GM19372 (cell line): ENCODE data around the gene FAM151A.

ENCODE experiments used
- ATAC-seq: cut with Tn5 transposase; IDR thresholded peaks from one replicate; pipeline ENCODE4 v1.9.1; 2021; ENCODE audit warnings: mild to moderate bottlenecking, low read depth, moderate library complexity; ENCODE audit not compliant: unreplicated experiment

Gene FAM151A

DNA sequence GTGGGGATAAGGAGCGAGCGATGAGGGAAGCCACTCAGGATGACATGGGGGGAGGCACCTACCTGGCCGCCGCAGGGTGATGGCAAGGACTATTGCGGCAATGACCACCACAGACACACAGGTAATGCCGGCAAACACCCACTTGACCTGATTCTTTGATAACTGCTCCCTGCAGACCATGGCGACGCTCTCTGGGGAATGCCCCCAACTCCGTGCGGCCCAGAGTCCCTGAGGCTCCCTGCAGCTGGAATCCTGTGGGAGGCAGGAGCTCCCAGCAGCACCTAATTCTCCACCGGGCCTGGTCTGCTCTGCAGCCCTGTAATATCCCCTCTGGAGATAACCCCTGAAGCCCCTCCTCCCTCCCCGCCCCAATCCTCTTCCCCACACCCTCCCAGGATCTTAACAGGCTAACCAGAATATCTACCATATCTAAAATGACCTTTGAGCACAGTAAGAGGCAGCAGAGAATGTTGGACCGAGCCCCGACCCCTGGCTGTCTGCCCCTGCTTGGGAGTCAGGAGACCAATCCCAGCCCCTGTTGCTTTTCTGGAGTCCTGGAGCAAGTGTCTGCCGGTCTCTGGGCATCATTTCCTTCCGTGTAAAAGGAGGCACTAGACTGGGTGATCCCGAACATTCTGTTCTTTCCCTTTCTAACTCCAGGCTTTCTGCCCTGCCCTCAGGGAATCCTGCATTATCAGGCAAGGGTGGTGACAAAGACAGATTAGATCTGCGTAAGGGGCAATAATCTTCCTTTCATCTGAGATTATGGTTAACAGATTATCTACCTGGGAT is at the start of gene FAM151A:
Gene FAM151A, minus strand, starts transcription at position 310 of the 792 bp plus-strand sequence. Its CDS starts 130 bp downstream, at position 180.
- no peak for ATAC-seq

DNA sequence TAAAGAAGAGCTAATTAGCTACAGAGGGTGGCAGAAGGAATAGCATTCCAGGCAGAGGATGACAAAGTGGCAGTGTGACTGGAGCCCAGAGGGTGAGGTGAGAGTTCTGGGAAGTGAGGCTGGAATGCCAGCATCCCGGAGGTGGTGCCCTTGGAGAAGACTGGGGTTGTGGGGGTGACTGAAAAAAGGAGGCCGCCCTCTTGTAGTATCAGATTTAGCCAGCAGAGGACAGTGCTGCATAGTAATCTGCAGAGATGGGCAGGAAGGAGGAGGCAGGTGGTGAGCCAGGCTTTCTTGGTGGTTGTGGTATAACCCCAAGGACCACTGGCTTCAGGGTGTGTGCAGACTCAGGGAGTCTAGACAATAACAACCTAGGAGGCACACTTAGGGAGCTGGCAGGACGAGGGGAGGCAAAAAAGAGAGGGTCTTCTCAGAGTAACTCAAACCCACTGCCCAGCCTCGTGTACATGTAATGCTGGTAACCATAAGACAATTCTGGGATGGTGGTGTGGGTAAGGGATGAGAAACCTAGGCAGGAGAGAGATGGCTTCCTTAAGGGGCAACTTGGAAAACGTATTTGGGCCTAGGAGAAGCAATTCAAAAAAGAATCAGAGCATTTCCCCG is 48.8 kb upstream of the FAM151A start:
- no peak for ATAC-seq

DNA sequence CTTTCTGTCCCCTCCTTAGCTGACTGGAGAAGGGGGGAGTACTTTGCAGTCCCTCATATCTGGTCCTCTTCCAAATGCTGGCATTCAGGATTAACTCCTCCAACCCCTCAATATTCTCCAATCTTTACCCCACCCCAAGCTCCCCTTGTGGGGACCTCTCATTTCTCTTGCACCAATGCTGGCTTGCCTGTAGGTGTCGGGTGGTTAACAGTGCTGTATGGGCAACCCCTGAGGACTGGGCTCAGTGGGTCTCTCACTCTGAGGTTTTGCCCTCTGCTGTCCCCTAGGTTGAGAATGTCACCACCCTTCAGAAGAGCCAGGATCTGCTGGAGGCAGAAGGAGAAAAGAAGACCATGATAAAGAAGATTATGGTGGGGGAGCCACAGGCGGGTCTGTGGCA is 45.2 kb upstream of the FAM151A start:
- ATAC-seq: no peak

DNA sequence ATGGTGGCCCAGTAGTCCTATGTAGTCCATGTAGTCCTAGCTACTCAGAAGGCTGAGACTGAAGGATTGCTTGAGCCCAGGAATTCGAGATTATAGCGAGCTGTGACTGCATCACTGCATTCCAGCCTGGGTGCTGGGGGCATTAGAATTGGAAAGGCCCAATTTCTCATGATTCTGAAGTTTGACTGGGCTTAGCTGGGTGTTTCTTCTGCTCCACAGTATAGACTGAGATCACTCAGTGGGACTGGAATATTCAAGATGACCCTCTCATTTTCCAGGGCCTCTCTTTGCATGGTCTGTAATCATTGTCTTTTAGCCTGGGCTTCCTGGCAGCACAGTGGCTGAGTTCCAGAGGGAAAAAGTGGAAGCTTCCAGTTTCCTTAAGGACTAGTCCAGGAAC is 44.5 kb upstream of the FAM151A start:
- no peak for ATAC-seq

DNA sequence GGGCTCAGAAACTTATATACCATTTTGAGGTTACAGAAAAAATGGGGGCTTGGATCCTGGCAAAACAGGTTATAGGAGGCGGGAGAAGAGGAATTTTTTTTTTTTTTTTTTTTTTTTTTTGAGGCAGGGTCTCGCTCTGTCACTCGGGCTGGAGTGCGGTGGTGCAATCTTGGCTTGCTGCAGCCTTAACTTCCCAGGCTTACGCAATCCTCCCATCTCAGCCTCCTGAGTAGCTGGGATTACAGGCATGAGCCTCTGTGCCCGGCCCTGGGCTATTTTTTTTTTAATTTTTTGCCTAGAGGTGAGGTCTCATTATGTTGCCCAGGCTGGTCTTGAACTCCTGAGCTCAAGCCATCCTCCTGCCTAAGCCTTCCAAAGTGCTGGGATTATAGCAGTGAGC is 43.0 kb upstream of the FAM151A start:
- ATAC-seq: no peak

DNA sequence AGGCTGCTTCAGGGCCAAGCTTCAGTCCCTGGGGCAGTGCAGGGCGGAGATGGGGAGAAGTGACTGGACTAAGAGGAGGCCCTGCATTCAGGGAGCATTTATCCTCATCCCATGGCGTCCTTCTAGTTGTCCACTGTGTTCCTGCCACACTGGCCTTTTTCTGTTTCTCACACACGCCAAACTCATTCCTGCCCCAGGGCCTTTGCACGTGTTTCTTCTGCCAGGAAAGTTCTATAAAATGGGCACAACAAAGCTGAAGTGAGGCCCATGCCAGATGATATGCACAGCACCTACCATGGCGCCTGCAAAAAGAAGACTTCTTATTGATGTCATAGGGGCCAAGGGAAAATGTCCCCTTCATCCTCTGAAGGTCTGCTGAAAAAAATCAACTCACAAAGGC is 42.5 kb upstream of the FAM151A start:
- ATAC-seq: no peak

DNA sequence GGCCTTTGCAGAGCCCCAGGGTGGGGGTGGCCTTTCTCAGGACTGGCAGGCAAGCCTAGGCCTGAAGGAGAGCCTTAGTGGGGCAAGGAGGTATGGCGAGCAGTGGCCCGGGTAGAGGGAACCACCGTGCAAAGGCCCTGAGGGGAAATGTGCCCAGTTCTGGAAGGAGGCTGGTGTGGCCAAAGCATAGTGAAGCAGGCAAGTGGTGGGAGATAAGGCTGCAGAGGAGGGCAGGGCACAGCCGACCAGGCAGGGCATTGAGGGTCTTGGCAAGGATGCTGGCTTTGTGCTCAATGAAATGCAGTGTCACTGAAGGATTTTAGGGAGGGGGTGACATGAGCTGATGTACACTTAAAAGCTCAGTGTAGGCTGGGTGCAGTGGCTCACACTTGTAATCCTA is 41.0 kb upstream of the FAM151A start:
- no peak for ATAC-seq

DNA sequence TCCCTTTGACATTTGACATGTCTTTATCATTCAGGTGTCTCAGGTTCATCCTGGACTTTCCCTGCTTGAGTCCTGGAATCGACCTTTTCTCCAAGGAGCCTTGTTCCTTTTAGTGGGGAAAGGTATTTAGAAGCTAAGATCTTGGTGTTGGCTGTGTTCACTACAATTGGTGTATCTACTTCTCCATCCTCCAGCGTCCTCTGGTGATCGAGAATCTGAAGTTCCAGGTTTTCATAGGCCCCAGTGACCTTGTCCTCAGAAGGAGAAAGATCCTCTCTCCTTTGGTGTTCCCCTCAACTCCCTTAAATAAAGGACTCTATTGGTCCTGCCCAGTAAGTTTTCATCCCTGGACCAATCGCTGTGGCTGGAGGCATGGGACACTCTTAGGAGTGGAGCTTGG is 40.4 kb upstream of the FAM151A start:
- no peak for ATAC-seq

DNA sequence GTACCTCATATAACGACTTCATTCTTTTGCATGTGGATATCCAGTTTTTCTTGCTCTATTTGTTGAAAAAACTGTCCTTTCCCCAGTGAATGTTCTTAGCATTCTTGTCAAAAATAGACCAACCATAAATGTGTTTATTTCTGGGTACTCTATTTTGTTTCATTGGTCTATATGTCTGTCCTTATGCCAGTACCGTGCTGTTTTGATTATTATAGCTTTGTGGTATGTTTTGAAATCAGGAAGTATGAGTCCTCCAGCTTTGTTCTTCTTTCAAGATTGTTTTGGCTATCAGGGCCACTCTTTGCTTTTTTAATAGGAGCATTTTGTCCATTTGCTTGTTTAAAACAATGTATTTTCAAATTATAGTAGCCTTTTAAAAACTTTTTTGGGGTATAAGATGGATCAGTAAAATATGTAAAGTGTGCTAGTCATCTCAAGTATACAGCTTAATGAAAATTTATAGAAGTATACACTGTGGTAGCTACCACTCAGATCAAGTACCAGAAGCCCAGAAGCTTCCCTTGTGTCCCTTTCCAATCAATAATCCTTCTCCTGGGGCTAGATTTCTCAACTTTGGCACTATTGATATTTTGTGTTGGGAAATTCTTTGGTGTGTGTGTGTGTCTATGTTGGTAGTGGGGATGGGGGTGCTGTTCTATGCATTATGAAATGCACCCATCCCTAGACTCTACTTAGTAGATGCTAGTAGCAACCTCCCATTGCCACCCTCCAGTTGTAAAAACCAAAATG is 35.0 kb upstream of the FAM151A start:
- ATAC-seq: no peak

DNA sequence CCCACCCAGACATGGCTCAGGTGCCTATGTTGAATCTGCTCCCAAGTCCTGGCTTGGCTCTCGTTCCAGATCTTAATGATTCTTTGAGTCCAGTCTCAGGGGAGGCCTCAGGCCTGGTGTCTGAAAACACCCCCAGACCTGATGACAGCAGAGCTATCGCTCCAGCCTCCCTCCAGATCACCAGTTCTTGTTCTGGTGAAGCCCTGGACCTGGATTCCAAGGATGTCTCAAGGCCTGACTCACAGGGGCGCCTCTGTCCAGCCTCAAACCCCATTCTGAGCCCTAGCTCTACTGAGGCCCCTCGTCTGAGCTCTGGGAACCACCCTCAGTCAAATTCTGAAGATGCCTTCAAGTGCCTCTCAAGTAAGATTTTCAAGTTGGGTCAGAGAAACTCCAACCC is 29.7 kb upstream of the FAM151A start:
- ATAC-seq: no peak

DNA sequence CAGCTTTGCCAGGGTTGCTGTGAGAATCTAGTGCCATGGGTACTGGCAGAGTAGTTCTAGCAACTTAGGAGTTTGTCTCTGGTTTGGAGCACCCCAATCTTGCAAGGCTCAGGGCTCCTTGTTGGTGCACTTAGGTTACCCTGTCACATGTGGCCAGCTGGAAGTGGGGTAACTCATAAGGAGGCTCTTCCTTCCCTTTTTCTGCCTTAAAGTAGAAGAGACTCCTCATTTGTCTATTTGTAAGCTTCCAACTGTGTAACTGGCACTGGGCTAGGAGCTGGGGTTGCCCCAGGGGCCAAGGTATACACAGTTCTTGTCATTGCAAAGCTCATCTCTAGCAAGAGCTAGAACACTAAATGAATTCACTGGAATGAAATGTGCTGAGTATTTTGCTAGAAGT is 28.8 kb upstream of the FAM151A start:
- ATAC-seq: no peak

DNA sequence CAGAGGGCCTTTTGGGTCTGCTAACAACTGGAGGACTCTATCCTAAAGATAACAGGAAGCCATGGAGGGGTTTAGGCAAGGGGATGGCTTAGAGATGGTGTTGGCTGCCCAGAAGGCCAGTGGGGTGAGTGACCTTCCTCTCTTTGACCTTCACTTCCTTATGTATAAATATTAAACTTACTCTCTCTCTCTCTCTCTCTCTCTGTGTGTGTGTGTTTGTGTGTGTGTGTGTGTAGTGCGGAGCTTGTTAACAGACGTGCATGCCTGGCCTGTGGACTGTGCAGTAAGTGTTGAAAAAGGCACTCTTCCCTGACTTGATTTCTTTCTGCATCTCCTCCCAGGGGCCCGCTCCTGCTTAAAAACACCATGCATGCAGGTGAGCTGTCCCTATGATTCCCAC is 28.3 kb upstream of the FAM151A start:
- no peak for ATAC-seq

DNA sequence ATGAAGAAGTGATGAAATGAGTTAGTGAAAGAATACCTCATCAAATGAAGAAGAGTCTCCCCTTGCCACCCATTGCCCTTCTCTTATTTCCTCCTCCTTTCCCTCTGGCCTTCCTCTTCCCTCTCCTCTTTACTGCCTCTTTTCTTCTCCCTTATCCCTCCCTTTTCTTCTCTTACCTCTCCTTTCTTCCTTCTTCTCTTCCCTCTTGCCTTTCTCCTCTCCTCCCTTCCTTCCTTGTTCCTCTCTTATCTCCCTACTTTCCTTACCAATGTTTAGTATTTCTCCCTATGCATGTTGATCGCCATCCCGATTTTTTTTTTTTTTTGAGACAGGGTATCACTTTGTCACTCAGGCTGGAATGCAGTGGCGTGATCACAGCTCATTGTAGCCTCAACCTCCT is 27.1 kb upstream of the FAM151A start:
- ATAC-seq: no peak

DNA sequence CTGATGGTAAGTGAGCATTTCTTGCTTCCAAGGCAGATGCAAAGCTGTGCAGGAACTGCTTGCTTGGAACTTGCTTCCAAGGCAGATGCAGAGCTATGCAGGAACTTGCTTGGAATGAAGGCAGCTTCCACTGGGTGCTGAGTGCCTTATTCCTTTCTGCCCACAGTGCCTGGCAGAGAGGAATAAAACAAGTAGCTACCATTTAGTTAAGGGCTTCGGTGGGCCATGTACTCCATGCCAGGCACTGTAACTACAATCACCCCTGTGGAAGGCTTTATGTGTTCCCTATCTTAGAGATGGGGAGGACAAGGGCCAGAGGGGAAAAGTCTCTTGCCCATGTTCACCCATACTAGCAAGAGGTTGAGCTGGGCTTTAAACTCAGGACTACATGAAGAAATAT is 26.6 kb upstream of the FAM151A start:
- no peak for ATAC-seq

DNA sequence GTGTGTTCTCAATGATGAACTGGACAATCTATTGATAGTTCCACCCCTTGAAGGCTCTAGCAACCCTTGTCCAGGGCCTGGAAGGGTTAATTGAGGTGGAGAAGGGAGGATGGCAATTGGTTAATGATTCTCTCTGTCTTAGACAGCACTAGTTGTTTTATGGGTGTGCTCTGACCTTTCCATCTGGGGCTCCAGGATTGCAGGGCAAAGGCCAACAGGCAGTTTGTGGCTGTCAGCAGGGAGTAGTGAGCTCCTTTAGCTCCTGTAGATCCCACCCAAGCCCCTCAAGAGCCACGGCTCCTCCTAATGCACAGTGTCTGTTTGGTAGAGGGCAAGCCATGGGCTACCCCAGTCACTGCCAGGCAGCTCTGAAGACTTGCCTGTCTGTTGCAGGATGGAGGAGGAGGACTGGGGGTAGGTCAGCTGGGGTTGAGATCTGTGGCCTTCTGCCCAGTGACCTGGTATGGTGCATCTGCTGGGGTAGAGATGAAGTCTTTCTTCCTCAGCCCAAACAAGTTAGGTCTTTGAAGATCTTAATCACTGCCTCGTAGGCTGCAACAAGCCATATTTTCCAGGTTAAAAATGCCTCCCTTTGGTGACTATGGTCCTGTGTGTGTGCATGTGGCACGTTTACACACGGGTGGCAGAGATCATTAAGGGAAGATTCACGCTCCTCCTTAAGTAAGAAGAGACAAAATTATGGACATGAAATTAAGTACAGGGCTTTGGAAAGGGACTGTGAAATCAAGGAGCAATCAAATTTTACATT is 26.0 kb upstream of the FAM151A start:
- ATAC-seq: no peak

DNA sequence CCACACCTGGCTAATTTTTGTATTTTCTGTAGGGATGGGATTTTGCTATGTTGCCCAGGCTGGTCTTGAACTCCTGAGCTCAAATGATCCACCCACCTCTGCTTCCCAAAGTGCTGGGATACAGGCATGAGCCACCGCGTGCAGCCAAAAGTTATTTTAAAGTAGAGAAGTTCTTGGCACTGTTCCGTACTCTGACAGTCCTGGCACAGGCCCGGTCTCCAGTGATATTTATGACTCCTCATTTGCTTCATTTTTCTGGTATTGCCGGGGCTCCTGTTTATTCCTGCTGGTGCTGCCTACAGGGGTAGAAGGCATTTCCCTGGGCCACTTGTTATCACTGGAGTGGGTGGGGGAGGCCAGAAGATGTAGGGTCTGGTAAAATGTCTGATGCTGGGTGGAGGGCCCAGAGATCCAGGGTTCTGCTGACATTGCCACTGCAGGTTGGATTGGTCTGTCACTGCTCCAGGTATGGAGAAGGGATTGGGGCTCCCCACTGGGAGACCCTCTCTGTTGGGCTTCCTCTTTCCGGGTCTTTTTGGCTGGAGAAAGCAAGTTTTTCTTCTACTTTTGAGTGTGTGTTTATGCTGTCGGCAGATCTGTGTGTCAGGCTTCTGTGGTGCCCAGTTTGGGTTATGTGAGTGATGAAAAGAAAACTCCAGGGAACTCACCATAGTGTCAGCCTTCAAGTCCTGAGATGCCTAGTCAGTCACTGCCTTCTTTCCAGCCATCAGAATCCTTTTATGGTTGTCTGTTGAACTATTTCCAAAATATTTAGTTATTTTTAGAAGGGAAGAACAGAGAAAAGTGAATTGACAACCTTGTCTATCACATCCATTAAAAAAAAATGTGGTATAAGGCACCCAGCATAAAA is 22.7 kb upstream of the FAM151A start:
- ATAC-seq: no peak

DNA sequence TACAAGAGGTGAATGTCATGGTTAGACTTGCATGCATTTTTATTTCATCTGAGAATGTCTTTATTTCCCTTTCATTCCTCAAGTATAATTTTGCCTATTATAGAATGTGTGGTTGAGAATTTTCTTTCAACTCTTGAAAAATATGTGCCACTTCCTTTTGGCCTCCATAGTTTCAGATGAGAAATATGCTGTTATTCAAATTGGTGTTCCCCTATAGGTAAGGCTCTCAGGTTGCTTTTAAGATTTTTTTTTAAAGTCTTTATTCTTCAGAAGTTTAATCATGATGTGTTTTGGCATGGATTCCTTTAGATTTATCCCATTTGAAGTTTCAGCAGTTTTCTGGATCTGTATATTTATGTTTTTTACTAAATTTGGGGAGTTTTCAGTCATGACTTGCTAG is 20.4 kb upstream of the FAM151A start:
- ATAC-seq: no peak

DNA sequence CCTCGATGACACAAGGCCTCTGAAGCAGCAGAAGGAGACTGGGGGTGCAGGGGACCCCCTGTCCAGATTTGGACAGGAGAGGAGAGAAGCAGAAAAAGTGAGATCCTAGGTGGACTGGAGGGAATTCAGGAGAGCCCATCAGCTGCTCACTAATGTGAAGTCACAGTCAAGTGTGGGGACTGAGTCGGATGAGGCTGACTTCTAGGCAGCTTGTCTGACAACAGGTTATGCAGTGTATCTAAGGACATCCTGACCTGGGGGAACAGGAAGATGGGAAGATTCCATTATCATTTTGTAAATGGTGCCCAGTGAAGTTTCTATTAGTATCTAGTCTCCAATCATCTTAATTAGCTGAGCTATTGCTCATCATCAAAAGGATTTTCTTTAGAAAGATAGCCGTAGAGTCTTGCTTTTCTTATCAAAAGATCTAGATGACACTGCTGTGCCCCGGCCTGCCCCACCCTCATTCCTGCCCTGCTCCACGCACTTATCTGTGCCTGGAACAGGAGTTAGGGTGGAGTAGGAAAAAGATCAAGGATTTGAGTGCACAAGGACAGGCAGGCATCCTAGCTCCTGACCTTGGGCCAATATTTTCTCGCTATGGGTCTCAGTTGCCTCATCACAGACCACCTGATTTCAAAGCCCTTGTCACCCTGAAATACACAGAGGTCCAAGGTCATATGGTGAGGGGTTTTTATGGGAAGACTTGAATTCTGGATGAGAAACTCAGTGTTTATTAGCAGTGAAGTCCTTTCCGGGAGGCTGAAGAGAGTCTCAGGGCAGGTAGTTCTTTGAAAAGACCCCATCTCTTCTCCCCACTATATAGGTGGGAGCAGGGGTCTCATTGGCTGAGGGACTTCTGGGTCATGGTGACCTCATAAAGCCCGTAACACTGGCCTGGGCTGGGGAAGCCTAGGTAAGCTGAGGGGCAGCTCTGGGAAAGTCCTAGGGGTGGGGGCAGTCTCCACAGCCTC is 17.8 kb upstream of the FAM151A start, which contains the start of gene MROH7:
Gene MROH7, plus strand, starts transcription at position 924 of the 974 bp plus-strand sequence. CDS start 11,141 bp downstream, outside the sequence.
- no peak for ATAC-seq

DNA sequence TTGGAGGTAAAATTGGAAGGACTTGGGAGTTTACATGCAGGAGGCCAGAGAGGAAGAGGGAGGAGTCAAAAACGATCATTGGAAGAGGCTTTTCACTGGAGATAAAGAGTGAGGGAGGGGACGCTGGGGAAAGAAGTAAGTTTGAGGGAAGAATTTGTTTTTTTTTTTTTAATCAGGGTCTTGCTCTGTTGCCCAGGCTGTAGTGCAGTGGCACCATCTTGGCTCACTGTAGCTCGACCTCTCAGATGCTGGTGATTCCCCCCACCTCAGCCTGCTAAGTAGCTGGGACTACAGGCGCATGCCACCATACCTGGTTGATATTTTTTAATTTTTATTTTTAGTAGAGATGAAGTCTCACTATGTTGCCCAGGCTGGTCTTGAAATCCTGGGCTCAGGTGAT is 17.0 kb upstream of the FAM151A start:
- no peak for ATAC-seq
